NCI-H345 treated with DMSO at 0.1 percent for 48 hours (cell line): ENCODE measurements around the gene CDAN1.

Experiments used
- DNase-seq: peaks from one replicate; lab custom pipeline; 2025; ENCODE audit not compliant: unreplicated experiment; lab: John Stamatoyannopoulos, UW

CDAN1 gene

DNA sequence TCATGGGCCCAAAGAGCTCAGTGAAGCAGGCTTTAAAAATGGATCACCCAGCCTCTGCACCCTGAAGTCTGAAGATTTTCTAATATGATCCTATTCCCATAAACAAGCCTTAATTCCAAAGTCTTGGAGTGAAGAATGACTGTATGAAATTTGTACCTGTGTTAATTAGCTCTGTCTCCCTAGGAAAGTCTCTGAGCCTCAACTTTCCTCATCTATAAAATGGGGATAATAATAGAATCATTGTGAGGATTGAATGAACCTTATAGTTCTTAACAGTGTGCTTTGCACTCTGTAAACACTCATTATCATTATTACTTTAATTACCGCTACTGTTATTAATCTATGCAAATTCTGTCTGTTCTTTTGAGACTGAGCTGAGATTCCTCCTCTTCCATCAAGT lies 61.9 kb downstream of the CDAN1 start:
- no peak for DNase-seq

- DNase-seq: no peak
These were observed 62.5 kb downstream of the CDAN1 start for GRCh38 chr15:42674472-42674871.
